Epithelial cell of proximal tubule (primary cell): ENCODE results near the gene FOXD2. TPM values are rescaled to one million over a fixed set of nuclear protein-coding genes. Genes with fewer than 3 reads are reported as not detected.

Experiments used
- DNase-seq: peaks from one replicate; pipeline ENCODE4 v3.0.0-alpha.2; 2011; ENCODE audit warnings: low read depth
- H3K4me3 ChIP-seq: 2 replicates; pipeline ENCODE4 v1.5.1; 2011; ENCODE audit warnings: low read depth, mild to moderate bottlenecking, low read length
- CTCF ChIP-seq: conservative IDR thresholded peaks from 2 replicates; pipeline ENCODE4 v1.5.1; 2012; ENCODE audit warnings: low read depth, mild to moderate bottlenecking, low read length
- total RNA-seq: library from RNA; depleted of rRNA; stranded (reverse); fragments of >200 nt; gene quantifications from 2 replicates; pipeline ENCODE4 v1.2.3, GENCODE V29; 2015

The FOXD2 gene
- total RNA-seq, 1 donor from 2014 or later = not detected

GRCh38 chr1:47407481-47407880 is 30.4 kb upstream of the FOXD2 start:
- no peak for TF ChIP-seq CTCF
- no peak overlapping the region for H3K4me3 ChIP-seq
- no peak for DNase-seq

- H3K4me3 ChIP-seq = no peak overlapping the region
- no peak for DNase-seq
- no peak for TF ChIP-seq CTCF
Measured at GRCh38 chr1:47409311-47410067, 28.4 kb upstream of the FOXD2 start.

DNA sequence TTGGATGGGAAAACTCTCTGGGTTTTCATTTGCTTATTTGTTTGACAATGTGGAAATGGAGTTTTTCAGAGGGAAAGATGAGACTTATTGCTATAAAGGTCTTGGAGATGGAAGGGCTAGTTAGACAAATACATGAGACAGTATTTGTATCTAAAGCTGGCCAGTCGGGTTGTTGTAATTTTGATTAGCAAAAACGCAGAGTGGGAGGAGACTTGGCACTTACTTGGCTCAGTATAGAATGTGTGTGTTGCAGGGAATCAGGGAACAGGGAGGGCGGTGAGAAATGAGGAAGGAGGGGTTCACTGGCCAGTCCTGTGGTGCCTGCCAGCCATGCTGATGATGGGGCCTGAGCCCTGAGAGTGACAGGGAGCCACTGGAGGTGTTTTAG is 27.8 kb upstream of the FOXD2 start:
- H3K4me3 ChIP-seq = no peak overlapping the region
- no peak for TF ChIP-seq CTCF

GRCh38 chr1:47411436-47411835 is 26.4 kb upstream of the FOXD2 start:
- no peak for TF ChIP-seq CTCF
- DNase-seq = no peak

More for the DNA sequence above, 27.8 kb upstream of the FOXD2 start:
- DNase-seq = no peak

GRCh38 chr1:47412437-47412836 is 25.4 kb upstream of the FOXD2 start:
- H3K4me3 ChIP-seq = no peak overlapping the region
- DNase-seq = no peak
- no peak for TF ChIP-seq CTCF

More at GRCh38 chr1:47411436-47411835, 26.4 kb upstream of the FOXD2 start:
- no peak overlapping the region for H3K4me3 ChIP-seq

DNA sequence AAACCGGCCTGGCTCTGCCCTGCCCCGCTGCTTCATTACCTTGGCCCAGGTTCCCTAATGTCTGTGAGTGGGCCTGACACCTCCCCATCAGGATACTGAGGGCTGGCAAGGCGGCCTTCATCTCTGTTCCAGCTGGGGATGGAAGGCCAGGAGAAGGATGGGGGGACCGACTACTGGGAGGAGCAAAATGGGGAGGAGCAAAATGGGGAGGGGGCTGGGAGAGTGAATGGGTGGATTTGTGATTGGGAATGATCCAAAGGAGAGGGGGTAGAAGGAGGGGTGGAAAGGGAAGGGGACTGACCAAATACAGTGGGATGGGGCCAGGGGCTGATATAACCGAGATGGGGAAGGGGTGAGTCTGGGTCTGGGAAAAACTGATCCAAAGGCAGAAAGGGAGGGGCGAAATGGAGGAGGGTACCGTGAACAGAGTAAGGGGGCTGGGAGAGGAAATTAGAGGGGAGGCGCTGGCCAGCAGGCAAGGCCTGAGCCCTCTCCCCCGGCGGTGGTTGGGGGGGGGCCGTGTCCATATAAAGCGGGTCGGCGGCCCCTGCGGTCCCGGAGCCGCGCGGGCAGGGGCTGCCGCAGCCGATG is 22.0 kb upstream of the FOXD2 start, which contains the start of gene FOXE3:
TSS of gene FOXE3 (plus strand) at position 558 of the 591 bp plus-strand sequence. CDS start at position 589, 31 bp downstream.
- H3K4me3 ChIP-seq = peak within 1 kb of the TSS; percentile 11
- TF ChIP-seq CTCF = no peak
- DNase-seq = no peak
